ENCODE results near the gene GPAT2. TPM values are rescaled to one million over a fixed set of nuclear protein-coding genes. Genes with fewer than 3 reads are reported as not detected.
"Not testable (repeated sequence)": the region's sequence is repeated elsewhere in the genome, so short reads cannot be mapped to it uniquely, and the experiment has no call there.

The GPAT2 gene
- total and polyA plus RNA-seq, 2 of the 4 experiments (the other 2 are of a cell fraction) = 0.36 to 0.53 TPM

GRCh38 chr2:96071087-96071976 lies 36.6 kb upstream of the GPAT2 start:
- H2AFZ ChIP-seq (replicated peaks; ENCODE audit: low read length, poor library complexity); H4K8ac ChIP-seq (ENCODE audit: low read depth in 2 of 2, low read length in 2 of 2); H3K4me2 ChIP-seq (ENCODE audit: low read depth, low read length); H2BK20ac ChIP-seq (ENCODE audit: low read depth, low read length); H3K9me1 ChIP-seq (ENCODE audit: insufficient read depth, low read length); H3K27ac ChIP-seq (ENCODE audit: insufficient read depth, low read length); H3K23ac ChIP-seq (ENCODE audit: low read depth, low read length); H3K36me3 ChIP-seq (ENCODE audit: control insufficient read depth, insufficient read depth, low read length); dilution Hi-C loops (cut with HindIII; ENCODE audit: low sequenced_read_pairs, unreplicated experiment); POLR2A ChIA-PET (ENCODE audit: unreplicated experiment); H2BK120ac ChIP-seq (ENCODE audit: low read depth, low read length); H3K4me1 ChIP-seq (ENCODE audit: control insufficient read depth, insufficient read depth, low read length); H4K20me1 ChIP-seq (ENCODE audit: insufficient read depth, low read length); H3K9me3 ChIP-seq (ENCODE audit: control insufficient read depth, insufficient read depth, low read length); H3K4ac ChIP-seq (ENCODE audit: low read depth, low read length); H2AK9ac ChIP-seq (replicated peaks; ENCODE audit: low read depth, low read length, poor library complexity); H4K5ac ChIP-seq (ENCODE audit: low read depth, low read length); intact Hi-C loops (cut with micrococcal nuclease); H3K4me3 ChIP-seq (ENCODE audit: insufficient read depth, low read depth, low read length); H3K18ac ChIP-seq (ENCODE audit: low read depth, low read length); CTCF ChIA-PET; ATAC-seq (ENCODE audit: low read depth); BruUV-seq (replicated peaks); DNase-seq; H2AK5ac ChIP-seq (ENCODE audit: low read depth, low read length); H3K79me1 ChIP-seq (ENCODE audit: low read depth in 1 of 2, low read length in 2 of 2); H3K14ac ChIP-seq (replicated peaks; ENCODE audit: low read depth, low read length); H2BK5ac ChIP-seq (ENCODE audit: low read depth, low read length, poor library complexity, severe bottlenecking); H2BK15ac ChIP-seq (ENCODE audit: low read depth, low read length); H3K56ac ChIP-seq (ENCODE audit: extremely low read depth, insufficient read depth, low read length); H3K9ac ChIP-seq (ENCODE audit: low read depth, low read length); H4K91ac ChIP-seq (ENCODE audit: insufficient read depth, low read depth, low read length): not testable (repeated sequence)
- H3K27me3 ChIP-seq (ENCODE audit: control insufficient read depth, insufficient read depth, low read length) = peaks cover 29% of the 10 kb centered on the region
- in situ Hi-C loops (cut with MboI; ENCODE audit: low sequenced_read_pairs) = loop anchor here (25.0 kb wide), 1 partner anchor 1591 kb away; the partner anchor contains the start of genes ACTR1B and C2orf92
- WGBS, 2 experiments (ENCODE audit: extremely low coverage in 2 of 2, insufficient read length in 1 of 2) = 46% methylated on average over 5 of the region's 16 CpGs; no CpG with 5 or more reads in 1 of the 2 experiments

DNA sequence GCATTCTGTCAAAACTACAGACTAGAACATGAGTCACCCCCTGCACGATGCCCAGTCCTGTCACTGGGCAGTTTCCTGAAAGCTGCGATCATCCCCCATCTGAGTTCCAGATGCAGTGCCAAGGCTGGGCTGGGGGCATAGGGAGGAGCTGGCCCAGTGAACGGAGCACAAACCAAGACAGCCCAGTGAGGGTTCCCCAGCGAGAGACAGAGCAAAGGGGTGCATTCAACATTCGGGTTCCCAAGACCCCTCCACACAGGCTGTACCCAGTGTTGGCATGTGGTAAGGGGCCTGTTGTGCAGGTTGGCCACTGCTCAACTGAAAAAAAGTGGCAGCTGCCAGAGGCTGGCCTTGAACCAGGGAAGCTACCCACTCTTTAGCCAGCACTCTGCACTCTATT lies 35.6 kb upstream of the GPAT2 start:
- H4K91ac ChIP-seq (ENCODE audit: insufficient read depth, low read depth, low read length); POLR2A ChIA-PET (ENCODE audit: unreplicated experiment); H3K9me3 ChIP-seq (ENCODE audit: control insufficient read depth, insufficient read depth, low read length); CTCF ChIA-PET; H2BK120ac ChIP-seq (ENCODE audit: low read depth, low read length); H2BK5ac ChIP-seq (ENCODE audit: low read depth, low read length, poor library complexity, severe bottlenecking); H3K4me1 ChIP-seq (ENCODE audit: control insufficient read depth, insufficient read depth, low read length); H3K9ac ChIP-seq (ENCODE audit: low read depth, low read length); DNase-seq; H3K56ac ChIP-seq (ENCODE audit: extremely low read depth, insufficient read depth, low read length); H2AK5ac ChIP-seq (ENCODE audit: low read depth, low read length); H3K79me1 ChIP-seq (ENCODE audit: low read depth in 1 of 2, low read length in 2 of 2); BruUV-seq (replicated peaks); H4K20me1 ChIP-seq (ENCODE audit: insufficient read depth, low read length); ATAC-seq (ENCODE audit: low read depth); H3K4ac ChIP-seq (ENCODE audit: low read depth, low read length); H2BK15ac ChIP-seq (ENCODE audit: low read depth, low read length); H3K27ac ChIP-seq (ENCODE audit: insufficient read depth, low read length); H2AFZ ChIP-seq (replicated peaks; ENCODE audit: low read length, poor library complexity); H3K9me1 ChIP-seq (ENCODE audit: insufficient read depth, low read length); H3K18ac ChIP-seq (ENCODE audit: low read depth, low read length); H3K4me3 ChIP-seq (ENCODE audit: insufficient read depth, low read depth, low read length); dilution Hi-C loops (cut with HindIII; ENCODE audit: low sequenced_read_pairs, unreplicated experiment); H2AK9ac ChIP-seq (replicated peaks; ENCODE audit: low read depth, low read length, poor library complexity); H3K36me3 ChIP-seq (ENCODE audit: control insufficient read depth, insufficient read depth, low read length); H4K5ac ChIP-seq (ENCODE audit: low read depth, low read length); H3K14ac ChIP-seq (replicated peaks; ENCODE audit: low read depth, low read length); H3K23ac ChIP-seq (ENCODE audit: low read depth, low read length); H2BK20ac ChIP-seq (ENCODE audit: low read depth, low read length); H4K8ac ChIP-seq (ENCODE audit: low read depth in 2 of 2, low read length in 2 of 2); intact Hi-C loops (cut with micrococcal nuclease); H3K4me2 ChIP-seq (ENCODE audit: low read depth, low read length): not testable (repeated sequence)
- peaks cover 30% of the 10 kb centered on the region for H3K27me3 ChIP-seq (ENCODE audit: control insufficient read depth, insufficient read depth, low read length)
- in situ Hi-C loops (cut with MboI; ENCODE audit: low sequenced_read_pairs) = loop anchor here (25.0 kb wide), 1 partner anchor 1592 kb away; the partner anchor contains the start of genes ACTR1B and C2orf92
- 100% methylated on average over 1 of the region's 5 CpGs; no CpG with 5 or more reads in 1 of the 2 experiments for WGBS, 2 experiments (ENCODE audit: extremely low coverage in 2 of 2, insufficient read length in 1 of 2)

All from IMR-90 (cell line).